Measurements from ENCODE around the gene OR2G6. TPM values are rescaled to one million over a fixed set of nuclear protein-coding genes. Genes with fewer than 3 reads are reported as not detected.
"Not testable (repeated sequence)": the region's sequence is repeated elsewhere in the genome, so short reads cannot be mapped to it uniquely, and the experiment has no call there.

OR2G6 gene
- not detected for polyA plus RNA-seq (2012; ENCODE audit: insufficient read depth, insufficient read length)

GRCh38 chr1:248507773-248508172 lies at the start of gene OR2G6:
Gene OR2G6 (plus strand): TSS chr1:248508073. CDS start chr1:248521647, 13,574 bp downstream.
- DNase-seq (ENCODE audit: low read depth, low spot score); H3K4me3 ChIP-seq (ENCODE audit: low read length): not testable (repeated sequence)

DNA sequence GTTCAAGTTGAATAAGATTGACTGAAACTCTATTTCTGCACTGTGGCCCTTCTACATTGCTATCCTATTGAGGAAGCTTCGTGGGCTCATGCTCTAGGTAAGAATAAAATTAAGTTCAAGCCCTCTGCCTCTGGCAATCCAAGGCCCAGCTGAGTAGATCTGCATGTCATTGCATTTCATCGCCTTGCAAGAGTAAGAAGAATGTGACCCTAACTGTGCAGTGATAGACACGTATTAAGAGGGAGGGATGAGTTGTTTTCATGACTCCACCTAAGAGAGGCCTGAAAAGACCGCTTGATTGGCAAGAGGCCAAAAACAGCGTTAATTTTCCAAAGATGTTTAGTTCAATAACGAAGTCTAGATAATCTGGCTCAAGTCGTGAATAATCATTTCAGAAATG lies 48.8 kb upstream of the OR2G6 start:
- DNase-seq (ENCODE audit: low read depth, low spot score); H3K4me3 ChIP-seq (ENCODE audit: low read length): not testable (repeated sequence)

DNA sequence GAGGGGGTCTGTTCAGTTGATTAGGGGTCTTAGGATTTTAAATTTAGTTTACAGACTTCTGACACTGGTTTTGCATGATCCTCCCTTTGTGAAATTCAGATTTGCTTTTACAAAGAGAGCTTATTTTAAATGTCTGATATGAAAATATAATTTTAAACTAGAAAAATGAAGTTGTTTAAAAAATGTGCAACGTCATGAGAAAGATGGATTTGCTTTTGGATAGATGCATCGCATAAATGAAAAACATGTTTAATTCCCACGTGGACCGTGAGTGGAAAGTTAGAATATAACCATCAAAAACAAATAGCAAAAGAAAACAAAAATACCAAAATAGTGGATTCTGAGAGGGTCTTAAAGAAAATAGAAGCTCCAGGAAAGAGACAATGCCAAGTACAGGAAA lies 36.7 kb upstream of the OR2G6 start:
- H3K4me3 ChIP-seq (ENCODE audit: low read length) = no peak overlapping the region
- DNase-seq (ENCODE audit: low read depth, low spot score) = no peak

GRCh38 chr1:248472111-248472510 lies 35.8 kb upstream of the OR2G6 start:
- DNase-seq (ENCODE audit: low read depth, low spot score); H3K4me3 ChIP-seq (ENCODE audit: low read length): not testable (repeated sequence)

GRCh38 chr1:248473051-248473450 lies 34.8 kb upstream of the OR2G6 start, which contains the start of gene OR2T3:
Gene OR2T3 (plus strand): TSS chr1:248473351. CDS start chr1:248473351, 0 bp downstream.
- H3K4me3 ChIP-seq (ENCODE audit: low read length); DNase-seq (ENCODE audit: low read depth, low spot score): not testable (repeated sequence)

- H3K4me3 ChIP-seq (ENCODE audit: low read length); DNase-seq (ENCODE audit: low read depth, low spot score): not testable (repeated sequence)
Measured at GRCh38 chr1:248475660-248476059, 32.2 kb upstream of the OR2G6 start.

DNA sequence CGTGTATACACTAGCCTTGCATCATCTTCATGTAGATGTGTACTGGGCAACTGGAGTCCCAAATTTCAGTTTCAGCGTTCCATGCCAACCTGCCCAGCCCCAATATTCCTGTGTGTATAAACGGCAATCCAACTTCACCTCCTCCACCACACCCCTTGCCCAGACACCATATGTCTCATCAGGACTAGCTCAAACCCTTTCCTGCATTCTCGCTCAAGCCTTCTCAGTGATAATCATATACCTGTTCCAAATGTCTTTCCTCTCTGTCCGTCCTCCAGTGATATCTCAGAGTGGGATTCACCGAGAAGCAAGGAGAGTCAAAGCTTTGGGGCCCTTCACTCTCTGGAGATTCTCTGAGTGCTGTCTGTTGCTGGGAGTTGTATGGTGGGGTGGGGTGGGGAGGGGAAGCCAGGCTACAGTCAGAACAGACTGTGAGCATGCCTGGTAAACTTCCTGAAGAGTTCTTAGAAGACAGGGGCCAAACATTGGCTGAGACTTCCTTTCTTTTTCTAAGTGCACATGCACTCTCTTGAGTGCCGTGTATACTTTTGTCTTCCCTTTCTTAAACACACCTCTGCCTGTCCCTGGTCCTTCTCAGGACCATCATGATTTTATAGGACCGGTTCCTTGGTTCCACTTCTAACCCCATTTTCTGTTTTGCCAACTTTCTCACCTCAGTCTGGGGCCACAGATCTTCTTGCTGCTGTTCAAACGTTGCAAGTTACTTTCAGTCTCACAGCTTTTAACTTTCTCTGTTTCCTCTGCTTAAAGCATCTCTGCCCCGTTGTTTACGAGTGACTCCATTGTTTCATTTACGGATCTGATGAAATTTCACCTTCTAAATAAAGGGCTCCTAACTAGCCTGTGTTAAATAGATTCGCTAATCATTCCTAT lies 25.9 kb upstream of the OR2G6 start:
- not testable (repeated sequence) for DNase-seq (ENCODE audit: low read depth, low spot score)

DNA sequence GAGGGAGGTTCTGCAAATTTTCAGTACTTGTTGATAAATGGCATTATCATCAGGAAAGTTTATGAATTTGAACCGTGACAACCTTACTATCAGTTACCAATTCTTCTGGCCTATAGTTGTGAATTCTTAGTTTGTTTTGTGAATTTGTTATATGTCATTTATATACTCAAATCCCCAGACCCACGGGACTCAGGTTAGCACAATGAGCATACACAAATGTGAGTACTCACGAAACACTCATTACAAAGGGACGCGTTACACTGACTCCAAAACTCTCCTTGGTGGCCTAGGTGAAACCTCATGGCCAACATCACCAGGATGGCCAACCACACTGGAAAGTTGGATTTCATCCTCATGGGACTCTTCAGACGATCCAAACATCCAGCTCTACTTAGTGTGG lies 19.6 kb upstream of the OR2G6 start, which contains the start of gene OR2T5:
Gene OR2T5, plus strand, starts transcription at position 301 of the 400 bp plus-strand sequence. Its CDS starts 0 bp downstream, at position 301.
- H3K4me3 ChIP-seq (ENCODE audit: low read length); DNase-seq (ENCODE audit: low read depth, low spot score): not testable (repeated sequence)

More for the DNA sequence above, 25.9 kb upstream of the OR2G6 start:
- H3K4me3 ChIP-seq (ENCODE audit: low read length) = peak overlapping the region; percentile 16; the same call in 1 of the 2 replicates

DNA sequence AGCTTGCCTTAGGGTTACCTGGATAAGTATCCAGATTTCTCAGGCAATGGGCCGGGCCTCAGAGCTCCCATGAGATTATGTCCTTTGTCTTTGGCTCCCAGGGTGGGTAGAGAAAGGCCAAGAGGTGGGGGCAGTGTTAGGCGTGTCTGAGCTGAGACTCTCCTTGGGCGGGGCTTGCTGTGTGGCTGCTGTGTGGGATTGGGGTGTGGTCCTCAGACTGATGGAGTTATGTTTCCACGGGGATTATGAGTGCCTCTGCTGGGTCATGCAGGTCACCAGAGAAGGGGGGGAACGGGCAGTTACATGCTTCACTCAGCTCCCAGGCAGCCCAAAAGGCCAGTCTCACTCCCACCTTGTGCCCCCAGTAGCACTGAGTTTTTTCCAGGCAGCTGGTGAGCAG lies 11.2 kb upstream of the OR2G6 start:
- not testable (repeated sequence) for H3K4me3 ChIP-seq (ENCODE audit: low read length); DNase-seq (ENCODE audit: low read depth, low spot score)

GRCh38 chr1:248500305-248501035 lies 7.4 kb upstream of the OR2G6 start:
- H3K4me3 ChIP-seq (ENCODE audit: low read length); DNase-seq (ENCODE audit: low read depth, low spot score): not testable (repeated sequence)

- DNase-seq (ENCODE audit: low read depth, low spot score); H3K4me3 ChIP-seq (ENCODE audit: low read length): not testable (repeated sequence)
Measured at GRCh38 chr1:248510217-248510616, 2.3 kb downstream of the OR2G6 start.

DNA sequence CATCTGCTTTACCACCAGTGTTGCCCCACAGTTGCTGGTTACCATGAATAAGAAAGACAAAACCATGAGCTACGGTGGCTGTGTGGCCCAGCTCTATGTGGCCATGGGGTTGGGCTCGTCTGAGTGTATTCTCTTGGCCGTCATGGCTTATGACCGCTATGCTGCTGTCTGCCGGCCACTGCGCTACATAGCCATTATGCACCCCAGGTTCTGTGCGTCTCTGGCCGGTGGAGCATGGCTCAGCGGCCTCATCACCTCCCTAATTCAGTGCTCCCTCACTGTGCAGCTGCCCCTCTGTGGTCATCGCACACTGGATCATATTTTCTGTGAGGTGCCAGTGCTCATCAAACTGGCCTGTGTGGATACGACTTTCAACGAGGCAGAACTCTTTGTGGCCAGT lies 14.0 kb downstream of the OR2G6 start:
- no peak for DNase-seq (ENCODE audit: low read depth, low spot score)
- H3K4me3 ChIP-seq (ENCODE audit: low read length) = no peak overlapping the region

DNA sequence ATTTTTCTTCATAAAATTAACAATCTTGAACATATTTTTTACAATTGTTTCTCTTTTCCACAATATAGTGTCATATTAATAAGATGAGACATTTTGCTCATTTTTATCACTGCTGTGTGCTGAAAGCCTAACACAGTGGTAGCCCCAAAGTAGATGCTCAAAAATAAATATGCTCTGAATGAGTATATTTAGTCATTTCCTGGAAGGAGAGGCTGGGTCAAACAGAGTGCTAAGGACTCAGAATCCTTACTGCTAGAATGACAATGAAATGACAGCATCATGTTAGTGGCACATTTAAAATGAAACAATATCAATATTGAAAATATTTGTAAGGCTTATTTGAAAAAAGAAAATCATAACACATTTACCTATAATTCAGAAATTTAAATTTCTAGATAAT lies 29.6 kb downstream of the OR2G6 start:
- DNase-seq (ENCODE audit: low read depth, low spot score) = not testable (repeated sequence)

GRCh38 chr1:248547383-248547782 lies 39.5 kb downstream of the OR2G6 start:
- DNase-seq (ENCODE audit: low read depth, low spot score); H3K4me3 ChIP-seq (ENCODE audit: low read length): not testable (repeated sequence)

More for the DNA sequence above, 29.6 kb downstream of the OR2G6 start:
- H3K4me3 ChIP-seq (ENCODE audit: low read length) = not testable (repeated sequence)

GRCh38 chr1:248551027-248551426 lies 43.2 kb downstream of the OR2G6 start:
- DNase-seq (ENCODE audit: low read depth, low spot score); H3K4me3 ChIP-seq (ENCODE audit: low read length): not testable (repeated sequence)

GRCh38 chr1:248562672-248563071 lies 54.8 kb downstream of the OR2G6 start, which contains the start of gene OR2T29:
Gene OR2T29 (minus strand): TSS chr1:248562772. CDS start chr1:248559491, 3,281 bp downstream.
- DNase-seq (ENCODE audit: low read depth, low spot score); H3K4me3 ChIP-seq (ENCODE audit: low read length): not testable (repeated sequence)

- not testable (repeated sequence) for DNase-seq (ENCODE audit: low read depth, low spot score); H3K4me3 ChIP-seq (ENCODE audit: low read length)
Measured at GRCh38 chr1:248565530-248566373, 57.9 kb downstream of the OR2G6 start.

DNA sequence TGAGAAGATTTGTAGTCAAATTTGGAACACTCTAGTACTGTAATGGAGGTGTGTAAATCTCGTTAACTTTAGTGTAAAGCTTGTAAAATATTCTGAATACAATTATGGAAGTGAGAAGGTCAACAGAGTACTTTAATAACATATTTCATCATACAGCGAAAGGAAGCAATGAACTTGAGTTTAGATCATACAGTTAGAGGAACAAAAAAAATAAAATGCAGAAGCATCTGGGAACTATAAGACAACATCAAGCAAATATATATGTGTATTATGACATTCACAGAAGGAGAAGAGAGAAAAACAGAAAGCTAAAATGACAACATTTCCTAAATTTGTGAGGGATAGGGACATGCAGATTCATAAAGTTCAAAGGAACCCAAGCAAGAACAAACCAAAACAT lies 61.2 kb downstream of the OR2G6 start:
- not testable (repeated sequence) for DNase-seq (ENCODE audit: low read depth, low spot score); H3K4me3 ChIP-seq (ENCODE audit: low read length)

All from Jurkat, Clone E6-1 (cell line).